NCI-H460 (cell line): ENCODE data around the gene MOG. TPM values are rescaled to one million over a fixed set of nuclear protein-coding genes. Genes with fewer than 3 reads are reported as not detected.
"Not testable (repeated sequence)": the region's sequence is repeated elsewhere in the genome, so short reads cannot be mapped to it uniquely, and the experiment has no call there.

ENCODE experiments used
- DNase-seq: peaks from one replicate; pipeline ENCODE4 v3.0.0-alpha.2; 2016; ENCODE audit warnings: low read depth; ENCODE audit errors: extremely low read depth
- total RNA-seq: library from RNA; depleted of rRNA; stranded (reverse); fragments of >200 nt; shearing (Covaris generic); gene quantifications from 2 replicates; pipeline ENCODE4 v1.2.3, GENCODE V29; 2014

MOG gene
- total RNA-seq, 1 experiment from 2014 or later = not detected

DNA sequence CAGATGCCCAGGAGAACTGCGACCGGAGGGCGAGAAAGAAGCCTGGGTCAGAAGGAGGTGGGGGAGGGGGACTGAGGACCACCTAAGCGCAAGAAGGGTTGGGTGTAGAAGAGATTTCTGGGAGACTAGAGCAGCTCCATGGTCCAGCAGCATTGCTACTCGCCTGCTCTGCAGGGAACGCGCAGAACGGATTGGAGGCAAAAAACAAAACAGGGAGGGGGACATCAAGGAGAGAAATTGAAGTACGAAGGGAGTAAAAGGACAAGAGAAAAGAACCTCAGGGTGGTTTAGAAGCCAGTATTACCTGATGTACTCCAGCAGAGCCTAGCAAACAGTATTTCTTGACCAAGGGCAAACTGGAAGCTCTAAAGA, 23.4 kb upstream of the MOG start:
- DNase-seq = no peak

- no peak for DNase-seq
Observed at GRCh38 chr6:29637247-29637646, 19.6 kb upstream of the MOG start.

- no peak for DNase-seq
Observed at GRCh38 chr6:29641430-29642148, 15.3 kb upstream of the MOG start.

- DNase-seq = peak; percentile 30
Observed at GRCh38 chr6:29647927-29648642, 8.8 kb upstream of the MOG start.

DNA sequence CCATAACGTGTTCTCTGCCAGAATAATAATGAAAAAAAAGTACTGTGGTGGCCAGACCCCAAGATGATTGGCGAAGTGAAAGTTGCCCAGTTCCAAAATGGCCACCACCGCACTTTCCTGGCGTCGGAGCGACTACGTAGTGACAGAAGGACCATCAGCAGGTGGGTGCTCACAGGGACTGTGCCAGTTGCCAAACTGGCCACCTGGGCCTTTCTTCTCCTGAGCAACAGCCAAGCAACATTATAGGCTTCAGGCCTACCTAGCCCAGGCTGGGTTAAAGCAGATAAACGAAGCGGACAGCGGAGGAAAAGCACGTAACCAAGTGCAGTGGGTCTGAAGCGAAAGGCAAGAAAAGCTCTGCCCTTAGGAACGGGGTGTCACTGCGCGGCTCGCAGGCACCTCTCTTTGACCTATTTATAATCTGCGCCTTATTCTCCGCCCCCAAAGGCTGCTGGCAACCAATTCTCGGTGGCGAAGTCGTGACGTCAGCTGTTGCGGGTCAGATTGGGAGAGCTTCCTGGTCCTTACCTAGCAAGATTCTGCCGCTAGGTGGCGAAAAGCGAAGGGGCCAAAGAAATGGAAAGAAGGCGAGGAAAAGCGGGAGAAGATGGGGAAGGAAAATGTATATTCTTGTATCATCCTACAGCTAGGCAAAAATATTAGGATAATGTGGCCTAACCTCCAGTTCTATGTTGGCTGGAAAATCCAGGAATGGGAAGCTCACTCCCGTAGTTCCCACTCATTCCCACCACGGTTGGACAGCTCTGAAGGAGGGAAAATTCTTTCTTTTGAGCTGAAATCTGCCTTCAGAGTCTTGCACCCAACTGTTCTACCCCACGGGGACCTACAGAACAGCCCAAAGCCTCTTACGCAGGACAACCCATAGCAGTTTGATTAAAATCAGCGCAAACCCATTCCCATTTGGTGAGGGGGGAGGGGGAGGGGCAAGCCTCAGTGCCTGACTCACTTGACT, 6.9 kb upstream of the MOG start:
- peak; percentile 98 for DNase-seq

DNA sequence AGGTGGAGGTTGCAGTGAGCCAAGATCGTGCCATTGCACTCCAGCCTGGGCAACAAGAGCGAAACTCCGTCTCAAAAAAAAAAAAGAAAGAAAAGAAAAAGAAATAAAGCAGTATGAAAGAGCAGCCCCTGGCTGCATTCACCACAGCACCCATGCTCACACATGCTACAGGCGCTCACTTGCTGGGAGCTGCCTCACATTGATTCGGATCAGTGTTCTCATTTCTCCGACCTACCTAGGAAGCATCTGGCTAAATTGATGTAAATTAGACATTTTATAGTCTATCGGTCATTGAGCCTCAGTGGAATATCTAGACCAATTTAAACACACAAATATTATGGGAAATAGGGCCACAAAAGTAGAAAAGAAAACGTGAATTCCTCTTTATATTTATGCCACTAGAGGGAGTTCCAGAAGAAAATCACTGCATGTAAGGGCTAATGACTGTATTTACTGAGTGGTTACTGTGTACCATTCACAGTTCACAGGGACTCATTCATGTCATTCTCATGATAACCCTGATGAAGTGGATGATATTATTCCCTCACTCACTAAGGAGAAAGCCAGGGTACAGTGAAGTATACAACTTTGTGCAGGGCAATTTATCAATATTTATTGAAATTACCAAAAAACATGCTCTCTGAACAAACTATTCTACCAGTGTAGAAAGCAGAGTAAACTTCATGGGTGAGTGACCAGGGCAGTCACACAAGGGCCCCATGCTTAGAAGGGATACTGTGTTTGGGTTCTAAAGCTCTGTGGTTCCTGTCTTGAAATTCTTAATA, 5.3 kb upstream of the MOG start:
- DNase-seq = no peak

DNA sequence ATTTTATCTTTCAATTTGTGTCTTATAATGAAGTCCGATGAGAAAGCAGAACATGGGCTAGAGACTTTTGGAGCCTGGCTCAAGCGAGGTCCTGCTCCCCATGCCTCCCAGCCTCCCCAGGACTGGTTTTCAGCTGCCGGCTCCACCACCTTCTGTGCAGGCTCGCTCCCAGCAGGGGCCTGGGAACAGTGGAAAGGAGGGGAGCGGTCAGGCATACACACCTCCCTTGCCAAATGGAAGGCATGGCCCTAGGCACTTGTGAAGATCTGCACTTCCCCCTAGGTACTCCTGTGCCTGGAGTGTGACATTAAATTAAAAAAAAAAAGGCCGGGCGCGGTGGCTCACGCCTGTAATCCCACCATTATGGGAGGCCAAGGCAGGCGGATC, 4.7 kb upstream of the MOG start:
- no peak for DNase-seq

DNA sequence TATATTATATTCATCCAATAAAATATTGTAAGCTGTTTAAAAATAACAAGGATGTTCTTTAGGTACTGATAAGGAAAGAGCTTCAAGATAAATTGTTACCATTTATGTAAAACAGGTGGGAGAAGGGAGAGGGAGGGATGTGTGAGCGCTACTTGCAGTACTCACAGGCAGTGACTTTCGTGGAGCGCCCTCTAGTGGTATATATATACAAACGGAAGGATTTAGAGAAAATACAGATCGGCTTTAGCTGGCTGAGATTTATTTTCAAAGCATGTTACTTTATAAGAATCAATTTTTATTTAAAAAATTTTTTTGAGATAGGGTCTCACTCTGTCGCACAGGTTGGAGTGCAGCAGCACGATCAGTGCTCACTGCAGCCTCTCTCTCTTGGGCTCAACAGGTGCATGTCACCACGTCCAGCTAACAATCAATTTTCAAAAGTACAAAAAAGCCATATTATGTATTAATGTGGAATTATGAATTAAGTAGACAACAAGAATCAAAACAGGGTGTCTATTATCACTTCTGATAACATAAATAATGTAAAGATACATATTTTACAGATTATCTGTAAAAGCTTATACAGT, 3.3 kb upstream of the MOG start:
- peak; percentile 48 for DNase-seq

DNA sequence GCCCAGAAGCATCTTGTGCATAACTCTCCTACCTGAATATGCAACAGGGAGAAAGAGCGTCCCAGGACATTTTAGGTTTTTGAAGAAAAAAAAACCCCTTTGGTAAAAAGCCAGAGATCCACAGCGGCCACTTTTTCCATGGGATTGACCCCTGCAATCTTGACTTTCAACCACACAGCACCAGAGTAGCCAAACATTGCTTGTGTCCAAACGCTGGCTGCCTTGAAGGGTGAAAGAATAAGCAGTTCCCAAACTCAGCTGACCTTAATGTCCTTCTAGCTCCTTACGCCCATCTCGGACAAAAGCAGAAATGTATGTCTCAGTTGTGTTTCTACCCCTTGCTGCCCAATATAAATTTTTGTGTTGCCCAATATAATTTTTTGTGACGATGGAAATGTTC, 1.2 kb upstream of the MOG start:
- no peak for DNase-seq

GRCh38 chr6:29656157-29656556, 735 bp upstream of the MOG start:
- DNase-seq = no peak

DNA sequence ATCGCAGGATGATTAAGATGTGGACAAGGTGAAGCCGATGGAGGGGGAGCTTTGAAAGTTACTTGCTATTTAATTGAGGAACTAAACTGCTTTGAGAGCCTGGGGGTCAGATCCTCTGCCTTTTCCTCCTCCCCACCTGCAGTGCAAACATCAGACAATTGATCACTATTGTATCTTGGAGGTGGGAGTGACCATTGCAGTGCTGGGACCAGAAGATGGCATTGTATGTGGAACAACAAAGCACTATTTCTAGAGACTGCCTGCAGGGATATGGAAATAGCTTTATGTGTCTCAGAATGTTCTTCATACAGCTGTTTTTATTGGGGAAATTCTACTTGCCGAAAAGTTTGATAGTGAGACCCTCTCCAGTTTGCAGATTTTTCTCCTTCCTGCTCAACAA, 4.2 kb downstream of the MOG start:
- DNase-seq = no peak

DNA sequence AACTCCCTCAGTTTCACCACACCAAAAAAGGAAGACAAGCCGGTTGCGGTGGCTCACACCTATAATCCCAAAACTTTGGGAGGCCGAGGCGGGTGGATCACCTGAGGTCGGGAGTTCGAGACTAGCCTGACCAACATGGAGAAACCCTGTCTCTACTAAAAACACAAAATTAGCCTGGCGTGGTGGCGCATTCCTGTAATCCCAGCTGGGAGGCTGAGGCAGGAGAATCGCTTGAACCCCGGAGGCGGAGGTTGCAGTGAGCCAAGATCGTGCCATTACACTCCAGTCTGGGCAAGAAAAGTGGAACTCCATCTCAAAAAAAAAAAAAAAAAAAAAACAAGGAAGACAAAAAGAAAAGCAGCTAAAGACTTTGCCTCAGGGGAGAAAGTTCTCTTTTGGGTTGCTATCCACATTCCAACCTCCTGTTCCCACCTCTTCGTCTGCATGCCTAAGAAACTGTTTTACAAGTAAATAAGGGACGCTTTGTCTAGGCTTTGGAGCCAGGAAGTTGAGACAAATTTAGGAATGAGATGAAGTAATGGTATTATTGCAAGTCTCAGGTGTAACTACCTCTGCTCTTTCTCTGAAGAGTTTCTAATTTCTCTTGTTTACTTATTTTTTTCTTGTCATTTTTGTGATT, 4.7 kb downstream of the MOG start:
- not testable (repeated sequence) for DNase-seq

DNA sequence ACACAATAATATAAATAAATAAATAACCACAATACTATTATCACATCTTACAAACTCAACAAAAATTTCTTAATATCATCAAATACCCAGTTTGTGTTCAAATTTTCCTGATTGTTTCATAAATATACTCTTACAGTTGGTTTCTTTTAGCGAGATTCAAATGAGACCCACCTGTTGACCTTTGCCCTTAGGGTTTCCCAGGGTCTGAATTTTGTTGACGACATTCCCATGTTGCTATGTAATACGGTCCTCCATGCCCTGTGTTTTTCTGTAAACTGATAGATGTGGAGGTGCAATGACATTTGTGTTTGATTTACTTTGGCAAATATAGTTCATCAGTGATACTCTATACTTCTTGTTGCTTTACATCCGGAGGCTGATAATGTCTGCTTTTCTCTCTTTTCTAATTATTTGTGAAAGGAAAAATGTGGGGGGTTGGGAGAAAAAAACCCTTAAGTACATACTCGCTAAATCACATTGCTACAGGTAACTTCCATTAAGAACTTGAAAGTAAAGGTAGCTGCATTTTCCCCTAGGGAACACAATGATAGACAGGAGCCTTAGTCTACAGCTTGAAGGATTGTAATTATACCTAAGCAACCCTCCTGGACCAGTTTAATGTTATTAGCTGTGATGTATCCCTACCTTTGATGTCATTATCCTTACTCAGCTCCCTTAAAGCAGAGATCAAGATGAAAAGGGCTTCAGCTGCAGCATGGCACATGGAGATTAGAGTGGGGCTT, 6.6 kb downstream of the MOG start:
- no peak for DNase-seq

DNA sequence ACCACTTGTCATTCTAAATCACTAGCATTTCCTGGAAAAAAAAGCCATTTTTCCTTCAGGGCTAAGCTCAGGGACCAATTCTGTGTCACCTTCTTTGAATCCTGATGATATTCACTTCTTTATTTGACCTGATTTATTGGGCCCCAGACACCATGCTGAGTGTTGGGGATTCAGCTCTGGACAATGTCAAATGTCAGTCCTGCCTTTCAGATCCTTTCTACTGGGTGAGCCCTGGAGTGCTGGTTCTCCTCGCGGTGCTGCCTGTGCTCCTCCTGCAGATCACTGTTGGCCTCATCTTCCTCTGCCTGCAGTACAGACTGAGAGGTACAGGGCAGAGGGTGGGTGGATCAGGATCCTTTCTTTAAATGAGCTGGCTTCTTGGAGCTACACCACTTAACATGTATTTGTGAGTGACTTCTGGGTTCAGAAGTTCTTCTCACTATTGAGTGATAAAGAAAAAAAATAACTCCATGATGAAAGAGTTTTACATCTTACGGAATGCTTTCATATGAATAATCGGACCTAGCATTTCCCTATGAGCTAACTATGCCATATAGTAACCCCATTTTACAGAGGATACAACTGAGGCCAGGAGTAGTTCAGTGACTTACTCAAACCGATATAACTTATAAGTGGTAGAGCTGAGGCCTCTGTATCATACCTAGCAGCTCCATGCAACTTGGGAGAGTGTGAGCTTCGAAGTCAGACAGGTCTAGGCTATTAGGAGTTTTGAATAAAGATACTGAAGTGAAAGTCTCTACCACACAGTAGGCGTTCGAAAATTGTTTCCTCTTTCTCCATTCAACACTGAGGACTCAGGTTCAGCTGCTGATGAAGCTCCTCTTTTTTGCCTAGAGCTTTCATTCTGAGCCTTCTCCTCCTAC, 9.3 kb downstream of the MOG start:
- no peak for DNase-seq

DNA sequence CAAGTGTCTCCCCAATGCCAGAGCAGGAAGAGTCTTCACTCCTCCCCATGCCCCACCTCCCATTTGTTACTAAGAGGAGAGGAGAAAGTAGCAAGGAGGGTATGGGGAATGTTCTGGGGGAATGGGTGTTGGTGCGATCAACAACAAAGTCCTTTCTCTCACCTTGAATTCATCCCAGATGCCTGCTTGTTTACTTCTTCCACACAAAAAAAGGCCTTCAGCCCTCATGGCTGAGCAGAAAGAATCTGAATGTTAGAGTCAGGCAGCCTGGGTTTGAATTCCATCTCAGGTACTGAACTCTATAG, 9.9 kb downstream of the MOG start:
- no peak for DNase-seq

DNA sequence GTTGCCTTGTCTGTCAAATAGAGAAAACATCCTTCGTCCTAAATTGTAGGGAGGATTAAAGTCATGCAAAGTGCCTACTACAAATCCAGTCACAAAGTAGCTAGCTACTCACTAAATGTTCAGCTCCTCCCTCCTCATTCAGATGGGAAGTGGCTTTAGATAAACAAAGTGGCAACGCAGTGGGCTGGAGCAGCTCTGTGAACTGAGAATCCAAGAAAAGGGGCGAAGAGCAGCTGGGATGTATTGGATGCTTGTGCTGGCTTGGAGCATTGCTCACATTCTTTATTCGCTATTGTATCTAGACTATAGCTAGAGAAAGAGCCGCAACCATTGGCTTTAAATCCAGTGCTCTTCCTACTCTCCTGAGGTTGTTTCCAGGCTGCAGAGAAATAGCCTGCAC, 10.3 kb downstream of the MOG start:
- no peak for DNase-seq

GRCh38 chr6:29671026-29671425, 14.1 kb downstream of the MOG start:
- no peak for DNase-seq

GRCh38 chr6:29672116-29672515, 15.2 kb downstream of the MOG start:
- DNase-seq = not testable (repeated sequence)
